ENCODE measurements around the gene RIOK1. TPM values are rescaled to one million over a fixed set of nuclear protein-coding genes. Genes with fewer than 3 reads are reported as not detected.
A peak's percentile ranks its signal among the peaks of the same experiment; 100 is the strongest.

Gene RIOK1
- total RNA-seq, 1 experiment from 2014 or later, result 39.0 TPM

DNA sequence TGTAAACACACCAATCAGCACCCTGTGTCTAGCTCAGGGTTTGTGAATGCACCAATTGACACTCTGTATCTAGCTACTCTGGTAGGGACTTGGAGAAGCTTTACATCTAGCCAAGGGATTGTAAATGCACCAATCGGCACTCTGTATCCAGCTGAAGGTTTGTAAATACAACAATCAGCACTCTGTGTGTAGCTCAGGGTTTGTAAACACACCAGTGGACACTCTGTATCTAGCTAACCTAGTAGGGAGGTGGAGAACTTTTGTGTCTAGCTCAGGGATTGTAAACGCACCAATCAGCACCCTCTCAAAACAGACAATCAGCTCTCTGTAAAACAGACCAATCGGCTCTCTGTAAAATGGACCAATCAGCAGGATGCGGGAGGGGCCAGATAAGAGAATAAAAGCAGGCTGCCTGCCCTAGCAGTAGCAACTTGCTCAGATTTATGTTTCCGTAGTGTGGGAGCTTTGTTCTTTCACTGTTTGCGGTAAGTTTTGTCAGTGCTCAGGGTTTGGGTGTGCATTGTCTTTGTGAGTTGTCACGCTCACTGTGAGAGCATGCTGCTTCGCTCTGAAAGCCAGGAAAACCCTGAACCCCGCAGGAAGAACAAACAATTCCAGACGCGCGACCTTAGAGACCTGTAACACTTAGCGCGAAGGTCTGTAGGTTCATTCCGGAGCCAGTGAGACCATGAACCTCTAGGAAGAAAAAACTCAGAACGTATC lies 37.0 kb downstream of the RIOK1 start:
- Histone ChIP-seq H3K79me2 (ENCODE audit: insufficient read depth, low read length) (no peaks in the 10 kb centered on the region), H3K4me2 (ENCODE audit: low read length) (no peak overlapping the region), H3K36me3 (ENCODE audit: control insufficient read depth in 1 of 2, insufficient read depth in 2 of 2, low read length in 2 of 2) (no peaks in the 10 kb centered on the region), H4K20me1 (ENCODE audit: insufficient read depth) (no peaks in the 10 kb centered on the region), H3K9me3 (ENCODE audit: control insufficient read depth in 1 of 2, insufficient read depth in 1 of 2, low read depth in 1 of 2, low read length in 2 of 2) (no peaks in the 10 kb centered on the region), H3K9me2 (ENCODE audit: insufficient read depth) (no peaks in the 10 kb centered on the region), H2AFZ (ENCODE audit: low read depth, low read length, poor library complexity, severe bottlenecking) (no peak overlapping the region), H3K4me3 (replicated peaks in 1 of 2; ENCODE audit: low read depth in 1 of 2, low read length in 2 of 2) (no peak overlapping the region), H3K9ac (ENCODE audit: low read length) (no peak overlapping the region), H3K4me1 (ENCODE audit: control insufficient read depth in 1 of 2, insufficient read depth in 2 of 2, low read length in 2 of 2) (peaks cover 0 to 12% of the 10 kb centered on the region in 2 experiments; a peak in 1 of 4 replicates), H3K27ac (ENCODE audit: low read depth, low read length) (no peak overlapping the region), H3K27me3 (ENCODE audit: insufficient read depth, low read length) (no peaks in the 10 kb centered on the region)
- TF ChIP-seq SP1 (IDR thresholded peaks at IDR 0.05; ENCODE audit: low read depth) (peak; percentile 7; the same call in 1 of the 2 replicates), TCF7L2 (IDR thresholded peaks at IDR 0.05; ENCODE audit: borderline replicate concordance, extremely low read depth, insufficient read depth, insufficient read length) (no peak)
- no peak for DNase-seq (ENCODE audit: low read depth, low spot score)
- BruUV-seq (replicated peaks), result no TSS peak
- ATAC-seq, result 0 out of 2 replicates have a peak, but pooled peaks have one; percentile 13
- intact Hi-C loops (cut with micrococcal nuclease), result loop anchor here (5.0 kb wide), 1 partner anchor 116 kb away; the partner anchor contains the start of gene DSP
- RAD21 ChIA-PET (ENCODE audit: low non-redundant PET in 1 of 2, low total read pairs in 2 of 2, uncharacterized antibody in 2 of 2, unreplicated experiment in 2 of 2), result interaction anchor here in 1 of 2 experiments (0.6 to 0.7 kb wide), 2 partner anchors 83 to 86 kb away, joined by 3 read pairs; no protein-coding TSS in a partner anchor
- POLR2A ChIA-PET, result interaction anchor here (1.0 to 1.7 kb wide), 2 partner anchors 15 to 215 kb away, joined by 3 to 5 read pairs; no protein-coding TSS in a partner anchor
- CTCF ChIA-PET, result interaction anchor here (0.7 to 1.8 kb wide), 3 partner anchors 140 to 189 kb away, joined by 3 to 7 read pairs (median 3); no protein-coding TSS in a partner anchor

- no peak overlapping the region for H3K4me2 ChIP-seq (ENCODE audit: low read length)
- no peaks in the 10 kb centered on the region for H3K79me2 ChIP-seq (ENCODE audit: insufficient read depth, low read length)
- H3K9ac ChIP-seq (ENCODE audit: low read length), result no peak overlapping the region
- RAD21 ChIA-PET (ENCODE audit: low non-redundant PET in 1 of 2, low total read pairs in 2 of 2, uncharacterized antibody in 2 of 2, unreplicated experiment in 2 of 2), result interaction anchor here in 1 of 2 experiments (0.6 kb wide), 1 partner anchor 78 kb away, joined by 4 read pairs; no protein-coding TSS in a partner anchor
- H4K20me1 ChIP-seq (ENCODE audit: insufficient read depth), result no peaks in the 10 kb centered on the region
- H3K4me1 ChIP-seq (ENCODE audit: control insufficient read depth in 1 of 2, insufficient read depth in 2 of 2, low read length in 2 of 2), result peaks cover 2 to 17% of the 10 kb centered on the region in 2 experiments; a peak in 2 of 4 replicates
- CTCF ChIA-PET, result no interaction called here
- POLR2A ChIA-PET, result no interaction called here
- no peak overlapping the region for H3K27ac ChIP-seq (ENCODE audit: low read depth, low read length)
- ATAC-seq (no peak), DNase-seq (ENCODE audit: low read depth, low spot score) (no peak)
- H2AFZ ChIP-seq (ENCODE audit: low read depth, low read length, poor library complexity, severe bottlenecking), result no peak overlapping the region
- H3K9me3 ChIP-seq (ENCODE audit: control insufficient read depth in 1 of 2, insufficient read depth in 1 of 2, low read depth in 1 of 2, low read length in 2 of 2), result no peaks in the 10 kb centered on the region
- no peaks in the 10 kb centered on the region for H3K27me3 ChIP-seq (ENCODE audit: insufficient read depth, low read length)
- intact Hi-C loops (cut with micrococcal nuclease), result no loop called here
- H3K36me3 ChIP-seq (ENCODE audit: control insufficient read depth in 1 of 2, insufficient read depth in 2 of 2, low read length in 2 of 2), result no peaks in the 10 kb centered on the region
- H3K9me2 ChIP-seq (ENCODE audit: insufficient read depth), result no peaks in the 10 kb centered on the region
- TF ChIP-seq POLR2AphosphoS5 (IDR thresholded peaks at IDR 0.05; ENCODE audit: low read depth, low read length) (no peak), YY1 (IDR thresholded peaks at IDR 0.05; ENCODE audit: extremely low read depth, insufficient replicate concordance, low read depth, low read length) (no peak), TCF7L2 (IDR thresholded peaks at IDR 0.05; ENCODE audit: borderline replicate concordance, extremely low read depth, insufficient read depth, insufficient read length) (no peak), JUND (IDR thresholded peaks at IDR 0.05) (no peak), EGR1 (IDR thresholded peaks at IDR 0.05; ENCODE audit: low read depth) (no peak), CTCF (IDR thresholded peaks at IDR 0.05 in 2 of 3, conservative IDR thresholded peaks at IDR 0.05 in 1 of 3; ENCODE audit: borderline replicate concordance in 1 of 3, insufficient read depth in 1 of 3, low read depth in 2 of 3, low read length in 2 of 3) (no peak), SP1 (IDR thresholded peaks at IDR 0.05; ENCODE audit: low read depth) (no peak), RAD21 (IDR thresholded peaks at IDR 0.05; ENCODE audit: low read depth) (no peak), SRF (IDR thresholded peaks at IDR 0.05; ENCODE audit: low read depth) (no peak), ZFX (IDR thresholded peaks at IDR 0.05) (no peak), EZH2 (IDR thresholded peaks at IDR 0.05) (no peak), CBX3 (IDR thresholded peaks at IDR 0.05; ENCODE audit: low read depth) (no peak)
- TF ChIP-seq, protein P1, sequence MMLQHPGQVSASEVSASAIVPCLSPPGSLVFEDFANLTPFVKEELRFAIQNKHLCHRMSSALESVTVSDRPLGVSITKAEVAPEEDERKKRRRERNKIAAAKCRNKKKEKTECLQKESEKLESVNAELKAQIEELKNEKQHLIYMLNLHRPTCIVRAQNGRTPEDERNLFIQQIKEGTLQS (IDR thresholded peaks at IDR 0.05), result no peak
- no TSS peak for BruUV-seq (replicated peaks)
- no peak overlapping the region for H3K4me3 ChIP-seq (replicated peaks in 1 of 2; ENCODE audit: low read depth in 1 of 2, low read length in 2 of 2)
These were observed 41.7 kb downstream of the RIOK1 start for GRCh38 chr6:7431313-7431673.
